ENCODE measurements around the gene GALNT18. TPM values are rescaled to one million over a fixed set of nuclear protein-coding genes. Genes with fewer than 3 reads are reported as not detected.
A peak's percentile ranks its signal among the peaks of the same experiment; 100 is the strongest.
"Not testable (repeated sequence)": the region's sequence is repeated elsewhere in the genome, so short reads cannot be mapped to it uniquely, and the experiment has no call there.

Gene GALNT18
- total RNA-seq, 1 donor, result 2.4 TPM

- TF ChIP-seq CTCF (IDR thresholded peaks at IDR 0.05; ENCODE audit: insufficient read depth, low read length), result no peak
- no peak for DNase-seq (ENCODE audit: low read depth)
- H3K4me3 ChIP-seq (ENCODE audit: low read depth, low read length), result no peak overlapping the region
Observed at GRCh38 chr11:11370962-11371303, 250.9 kb downstream of the GALNT18 start.

- DNase-seq (ENCODE audit: low read depth), result no peak
- TF ChIP-seq CTCF (IDR thresholded peaks at IDR 0.05; ENCODE audit: insufficient read depth, low read length), result no peak
- no peak overlapping the region for H3K4me3 ChIP-seq (ENCODE audit: low read depth, low read length)
Observed at GRCh38 chr11:11370255-11370961, 251.4 kb downstream of the GALNT18 start.

GRCh38 chr11:11366793-11367192, 255.0 kb downstream of the GALNT18 start:
- DNase-seq (ENCODE audit: low read depth), result peak; percentile 30
- no peak overlapping the region for H3K4me3 ChIP-seq (ENCODE audit: low read depth, low read length)
- TF ChIP-seq CTCF (IDR thresholded peaks at IDR 0.05; ENCODE audit: insufficient read depth, low read length), result no peak

- TF ChIP-seq CTCF (IDR thresholded peaks at IDR 0.05; ENCODE audit: insufficient read depth, low read length), result no peak
- H3K4me3 ChIP-seq (ENCODE audit: low read depth, low read length), result no peak overlapping the region
- DNase-seq (ENCODE audit: low read depth), result no peak
Observed at GRCh38 chr11:11363674-11364073, 258.1 kb downstream of the GALNT18 start.

GRCh38 chr11:11359611-11360010, 262.2 kb downstream of the GALNT18 start:
- no peak for TF ChIP-seq CTCF (IDR thresholded peaks at IDR 0.05; ENCODE audit: insufficient read depth, low read length)
- no peak for DNase-seq (ENCODE audit: low read depth)
- H3K4me3 ChIP-seq (ENCODE audit: low read depth, low read length), result no peak overlapping the region

- H3K4me3 ChIP-seq (ENCODE audit: low read depth, low read length), result no peak overlapping the region
- TF ChIP-seq CTCF (IDR thresholded peaks at IDR 0.05; ENCODE audit: insufficient read depth, low read length), result no peak
- no peak for DNase-seq (ENCODE audit: low read depth)
Observed at GRCh38 chr11:11356842-11357241, 265.0 kb downstream of the GALNT18 start.

- not testable (repeated sequence) for H3K4me3 ChIP-seq (ENCODE audit: low read depth, low read length); DNase-seq (ENCODE audit: low read depth)
Observed at GRCh38 chr11:11352878-11353277, 268.9 kb downstream of the GALNT18 start, which contains the start of gene CSNK2A3. TSS of gene CSNK2A3 (minus strand) at chr11:11353250. CDS start at chr11:11353119, 131 bp downstream.

GRCh38 chr11:11351851-11352250, 270.0 kb downstream of the GALNT18 start:
- not testable (repeated sequence) for H3K4me3 ChIP-seq (ENCODE audit: low read depth, low read length); DNase-seq (ENCODE audit: low read depth)
